HG02798 (cell line): ENCODE measurements around the gene CFAP97D2.
"Not testable (repeated sequence)": the region's sequence is repeated elsewhere in the genome, so short reads cannot be mapped to it uniquely, and the experiment has no call there.

Experiments used
- ATAC-seq: cut with Tn5 transposase; IDR thresholded peaks from one replicate; pipeline ENCODE4 v1.9.1; 2021; ENCODE audit warnings: mild to moderate bottlenecking; ENCODE audit not compliant: unreplicated experiment, poor library complexity

Gene CFAP97D2

DNA sequence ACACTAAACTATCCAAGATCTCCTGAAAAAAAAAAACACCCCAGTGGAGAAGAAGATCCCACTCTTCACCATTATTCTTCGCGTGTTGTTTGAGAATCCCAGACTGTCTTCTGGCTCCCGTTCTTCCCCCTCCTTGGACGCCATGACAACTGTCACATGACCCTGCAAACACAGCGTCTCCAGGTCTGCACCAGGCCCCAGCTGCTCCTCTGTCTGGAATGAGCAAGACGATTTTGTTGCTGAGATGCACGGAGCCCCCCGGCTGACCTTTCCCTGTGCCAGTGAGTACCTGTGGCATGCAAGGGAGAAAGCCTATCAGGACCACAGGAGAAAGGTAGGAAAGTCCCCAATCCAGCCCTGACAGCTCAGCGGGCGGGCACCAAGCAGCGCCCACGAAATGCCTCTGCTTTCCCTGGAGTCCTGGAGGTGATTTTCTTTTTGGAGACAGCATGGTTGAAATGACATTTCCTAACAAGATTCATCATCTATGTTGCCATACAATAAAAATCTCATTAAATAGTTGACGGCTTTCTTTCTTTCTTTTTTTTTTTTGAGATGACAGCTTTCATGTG, at the start of gene CFAP97D2:
Gene CFAP97D2, plus strand, starts transcription at position 171 of the 572 bp plus-strand sequence. Its CDS starts 74 bp downstream, at position 245.
- ATAC-seq, result no peak

DNA sequence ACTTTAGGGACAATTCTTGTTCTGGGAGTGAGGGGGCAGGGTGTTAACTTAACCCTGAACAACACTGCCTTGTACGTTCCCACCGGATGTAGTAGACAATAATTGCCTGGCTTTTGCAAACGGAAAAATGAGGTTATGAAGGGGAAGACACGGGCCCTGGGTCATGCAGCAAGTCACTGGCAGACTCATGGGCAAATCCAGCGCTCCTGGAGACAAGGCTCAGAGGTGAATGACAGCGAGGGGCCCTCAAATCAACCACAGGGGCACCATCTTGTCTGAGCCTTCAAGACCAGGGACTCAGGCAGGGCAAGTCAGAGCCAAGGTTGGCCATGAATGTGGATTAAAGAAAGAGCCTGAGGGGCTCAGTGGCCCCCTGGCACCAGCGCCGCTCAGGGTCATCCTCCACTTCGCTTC, 49.4 kb upstream of the CFAP97D2 start:
- ATAC-seq, result no peak

DNA sequence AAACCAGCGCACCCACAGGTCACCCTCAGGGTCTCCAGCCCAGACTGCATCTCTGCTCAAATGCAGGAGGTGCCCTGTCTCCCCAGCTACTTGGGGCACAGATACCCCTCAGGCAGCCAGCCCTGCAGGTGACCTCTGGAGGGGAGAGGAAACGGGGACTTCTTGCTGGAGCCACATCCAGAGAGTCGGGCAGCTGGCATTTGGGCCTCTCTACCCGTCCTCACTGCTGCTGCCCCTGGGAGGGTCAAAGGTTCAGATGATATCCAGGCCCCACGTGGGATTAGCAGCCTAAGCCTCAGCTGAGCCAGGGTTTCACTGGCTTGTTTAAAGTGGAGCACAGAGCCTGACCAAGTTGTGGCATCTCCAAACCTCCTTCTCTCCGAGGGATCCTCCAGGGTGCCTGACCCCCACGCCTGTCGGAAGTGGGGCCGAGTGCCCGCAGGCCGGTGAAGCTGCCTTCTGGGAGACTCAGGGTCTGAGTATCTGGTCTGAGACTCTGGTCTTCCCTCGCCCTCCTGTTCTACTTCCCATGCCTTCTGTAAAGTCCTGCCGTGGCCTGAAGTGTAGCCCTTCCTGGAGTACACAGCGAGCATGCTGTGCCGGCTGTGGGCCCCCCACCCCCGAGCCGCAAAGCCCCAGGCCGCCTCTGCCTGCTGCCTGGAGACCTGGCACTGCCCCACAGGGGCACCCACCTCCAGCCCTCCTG, 48.8 kb upstream of the CFAP97D2 start:
- no peak for ATAC-seq

DNA sequence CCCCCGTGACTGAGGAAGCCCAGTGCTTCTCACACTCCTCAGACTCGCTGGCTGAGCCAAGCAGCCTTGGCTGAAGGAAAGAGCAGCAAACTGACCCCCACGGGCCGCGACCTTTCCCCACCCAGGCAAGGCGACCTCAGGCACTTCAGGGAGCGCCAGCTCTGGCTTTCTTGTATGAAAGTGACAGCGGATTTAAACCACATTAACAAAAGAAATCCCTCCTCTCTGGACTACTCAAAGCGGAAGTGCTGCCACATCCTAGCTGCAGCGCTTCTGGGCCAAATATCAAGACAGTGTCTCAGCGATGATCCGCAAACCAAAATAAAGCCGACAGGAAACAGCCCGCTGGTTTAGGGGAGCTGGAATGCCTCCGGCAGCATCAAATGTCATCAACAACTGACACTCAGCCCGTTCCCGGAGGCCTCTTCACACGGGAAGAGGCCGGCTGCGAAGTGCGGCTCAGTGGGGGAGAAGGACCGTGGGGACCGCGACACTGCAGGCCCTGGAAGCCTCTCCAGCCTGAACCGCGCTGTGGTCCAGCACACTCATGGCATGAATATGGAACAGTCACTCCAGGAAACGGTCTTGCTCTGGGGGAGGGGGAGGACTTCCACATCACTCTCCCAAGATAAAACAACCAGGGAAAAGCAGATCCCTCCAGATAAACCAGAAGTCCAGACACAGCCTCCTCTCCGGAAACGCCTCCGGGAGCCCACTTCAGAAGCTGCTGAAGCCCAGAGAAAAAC, 48.0 kb upstream of the CFAP97D2 start:
- ATAC-seq, result no peak

DNA sequence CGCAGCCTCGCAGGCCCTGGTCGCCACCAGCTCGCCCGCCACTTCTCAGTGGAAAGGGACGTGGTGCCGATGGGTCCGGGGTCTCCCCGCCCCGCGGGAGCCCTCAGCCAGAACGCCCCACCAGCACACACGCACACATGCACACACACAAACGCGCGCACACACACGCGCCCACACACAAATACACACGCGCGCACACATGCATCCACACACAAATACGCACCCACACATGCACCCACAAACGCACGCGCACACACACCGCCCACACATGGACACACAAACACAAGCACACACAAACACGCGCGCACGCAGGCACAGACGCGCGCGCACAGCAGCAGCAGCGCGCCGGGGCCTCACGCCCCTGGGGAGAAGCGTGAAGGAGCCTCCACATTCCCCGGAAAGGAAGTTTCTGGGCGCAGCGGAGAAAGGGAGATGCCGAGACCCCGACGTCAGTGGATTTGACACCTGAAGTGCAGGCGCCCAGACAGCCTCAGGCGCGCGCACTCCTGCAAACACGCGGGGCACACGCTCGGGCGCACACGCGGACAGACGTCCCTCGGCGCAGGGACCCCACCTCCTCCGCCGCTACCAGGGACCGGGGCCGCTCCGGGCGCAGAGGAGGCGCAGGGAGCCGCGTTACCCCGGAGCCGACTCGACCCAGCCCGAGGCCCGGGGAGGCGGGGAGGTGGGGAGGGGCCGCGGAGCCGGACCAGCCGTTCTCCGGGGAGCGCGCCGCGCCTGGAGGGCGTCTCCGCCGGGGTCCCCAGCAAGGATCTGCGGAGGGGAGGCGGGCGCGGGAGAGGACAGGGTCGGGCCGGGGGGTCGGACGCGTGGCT, 47.3 kb upstream of the CFAP97D2 start:
- peak; percentile 7 for ATAC-seq

DNA sequence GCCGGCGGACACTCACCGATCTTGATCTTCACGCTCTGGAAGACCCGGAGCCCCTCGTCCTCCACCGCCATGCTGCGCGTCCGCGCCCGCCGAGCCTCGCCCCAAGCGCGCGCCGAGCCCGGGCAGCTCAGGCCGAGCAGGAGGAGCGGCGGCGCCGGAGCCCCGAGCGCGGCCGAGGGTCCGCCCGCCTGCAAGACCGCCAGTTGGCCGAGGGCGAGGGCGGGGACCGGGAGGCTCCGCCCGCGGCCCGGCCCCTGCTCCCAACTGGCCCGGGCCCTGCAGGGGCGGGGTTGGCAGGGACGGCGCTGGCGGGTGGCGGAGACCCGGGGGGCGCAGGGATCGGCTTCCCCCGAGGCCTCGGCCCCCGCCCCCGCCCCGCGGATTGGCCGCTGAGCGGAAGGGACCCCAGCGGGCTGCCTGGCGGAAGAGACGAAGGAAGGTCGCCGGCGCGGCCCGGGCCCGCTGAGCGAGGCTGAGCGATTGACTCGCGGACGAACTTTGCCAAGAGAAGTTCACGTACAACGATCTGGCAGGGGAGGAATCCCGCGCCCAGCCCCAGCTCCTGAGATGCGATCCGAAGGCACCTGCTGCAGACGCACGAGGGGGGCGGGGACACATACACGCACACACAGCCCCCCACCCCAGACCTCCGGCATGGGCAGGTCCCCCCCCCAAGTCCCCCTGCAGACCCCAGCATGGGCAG, 46.5 kb upstream of the CFAP97D2 start, which contains the start of gene RASA3:
Gene RASA3, minus strand, starts transcription at position 205 of the 703 bp plus-strand sequence. Its CDS starts 134 bp downstream, at position 71.
- ATAC-seq, result peak; percentile 72

DNA sequence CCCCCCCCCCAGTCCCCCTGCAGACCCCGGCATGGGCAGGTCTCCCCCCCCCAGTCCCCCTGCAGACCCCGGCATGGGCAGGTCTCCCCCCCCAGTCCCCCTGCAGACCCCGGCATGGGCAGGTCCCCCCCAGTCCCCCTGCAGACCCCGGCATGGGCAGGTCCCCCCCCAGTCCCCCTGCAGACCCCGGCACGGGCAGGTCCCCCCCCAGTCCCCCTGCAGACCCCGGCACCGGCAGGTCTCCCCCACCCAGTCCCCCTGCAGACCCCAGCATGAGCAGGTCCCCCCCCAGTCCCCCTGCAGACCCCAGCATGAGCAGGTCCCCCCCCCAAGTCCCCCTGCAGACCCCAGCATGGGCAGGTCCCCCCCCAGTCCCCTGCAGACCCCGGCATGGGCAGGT, 45.9 kb upstream of the CFAP97D2 start:
- ATAC-seq, result not testable (repeated sequence)

DNA sequence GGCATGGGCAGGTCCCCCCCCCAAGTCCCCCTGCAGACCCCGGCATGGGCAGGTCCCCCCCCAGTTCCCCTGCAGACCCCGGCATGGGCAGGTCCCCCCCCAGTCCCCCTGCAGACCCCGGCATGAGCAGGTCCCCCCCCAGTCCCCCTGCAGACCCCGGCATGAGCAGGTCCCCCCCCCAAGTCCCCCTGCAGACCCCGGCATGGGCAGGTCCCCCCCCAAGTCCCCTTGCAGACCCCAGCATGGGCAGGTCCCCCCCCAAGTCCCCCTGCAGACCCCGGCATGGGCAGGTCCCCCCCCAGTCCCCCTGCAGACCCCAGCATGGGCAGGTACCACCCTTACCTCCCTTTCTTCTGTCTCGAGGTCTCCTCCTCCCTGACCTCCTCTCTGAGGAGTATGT, 45.5 kb upstream of the CFAP97D2 start:
- not testable (repeated sequence) for ATAC-seq

DNA sequence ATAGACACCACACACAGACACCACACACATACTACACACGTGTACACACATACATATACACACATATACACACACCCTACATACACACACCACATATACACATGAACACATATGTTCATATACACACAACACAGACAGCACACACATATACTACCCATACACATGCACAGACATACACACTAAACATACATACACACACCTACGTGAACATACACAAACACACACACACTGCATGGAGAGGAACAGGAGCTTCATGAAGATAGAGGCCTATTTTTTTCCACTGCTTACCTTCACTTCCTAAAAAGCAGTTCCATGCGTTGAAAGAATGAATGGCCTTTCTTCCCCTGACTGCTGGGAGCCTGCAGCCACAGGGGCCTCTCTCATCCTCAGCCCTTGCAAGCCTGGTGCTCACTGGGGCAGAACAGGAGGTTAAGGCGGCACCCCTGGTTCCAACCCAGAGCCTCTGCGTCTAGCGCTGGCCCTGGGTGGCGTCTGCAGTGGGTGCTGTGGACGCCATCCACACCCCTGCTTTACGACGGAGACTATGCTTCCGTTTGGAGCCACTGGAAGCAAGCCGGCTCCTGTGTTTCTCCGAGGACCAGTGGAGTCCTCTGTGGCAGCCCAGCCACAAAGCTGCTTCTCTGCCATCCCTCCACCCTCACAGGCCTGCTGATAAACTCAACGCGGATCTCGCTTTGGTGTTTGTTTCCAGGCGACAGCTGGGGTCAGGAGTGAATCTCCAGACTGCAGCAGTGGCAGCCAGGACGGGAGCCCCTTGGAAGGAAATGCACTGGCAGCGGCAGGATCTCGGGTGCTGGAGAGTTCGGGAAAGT, 44.7 kb upstream of the CFAP97D2 start:
- no peak for ATAC-seq

DNA sequence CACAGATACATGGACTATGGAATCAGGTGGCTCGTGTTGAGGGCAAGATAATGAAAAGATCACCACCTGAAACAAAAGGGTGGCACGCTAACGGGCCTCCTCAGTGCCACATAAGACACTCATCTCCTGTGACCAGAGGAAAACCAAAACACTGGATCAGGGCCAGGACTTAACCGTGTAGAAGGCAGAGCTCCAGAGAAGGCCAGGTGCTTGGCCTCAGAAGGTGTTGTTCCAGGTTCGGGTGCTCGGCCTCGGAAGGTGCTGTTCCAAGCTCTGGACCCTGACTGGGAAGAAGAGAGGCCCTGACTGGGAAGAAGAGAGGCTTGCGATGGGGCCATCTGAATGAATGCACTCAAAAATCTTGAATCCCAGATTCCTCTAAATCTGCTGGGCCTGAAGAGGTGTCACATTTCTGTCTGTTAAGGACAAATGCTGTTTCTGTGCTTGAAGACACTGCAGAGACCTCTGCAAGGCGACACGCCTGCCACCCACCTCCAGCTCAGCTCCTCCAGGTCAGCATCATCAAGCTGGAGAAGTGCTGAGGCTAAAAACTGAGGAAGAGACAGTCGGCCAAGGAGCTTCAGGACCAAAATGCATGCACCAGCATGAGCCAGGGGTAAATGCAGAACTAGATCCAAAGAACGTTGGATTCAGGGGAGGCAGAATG, 44.0 kb upstream of the CFAP97D2 start:
- ATAC-seq, result no peak

DNA sequence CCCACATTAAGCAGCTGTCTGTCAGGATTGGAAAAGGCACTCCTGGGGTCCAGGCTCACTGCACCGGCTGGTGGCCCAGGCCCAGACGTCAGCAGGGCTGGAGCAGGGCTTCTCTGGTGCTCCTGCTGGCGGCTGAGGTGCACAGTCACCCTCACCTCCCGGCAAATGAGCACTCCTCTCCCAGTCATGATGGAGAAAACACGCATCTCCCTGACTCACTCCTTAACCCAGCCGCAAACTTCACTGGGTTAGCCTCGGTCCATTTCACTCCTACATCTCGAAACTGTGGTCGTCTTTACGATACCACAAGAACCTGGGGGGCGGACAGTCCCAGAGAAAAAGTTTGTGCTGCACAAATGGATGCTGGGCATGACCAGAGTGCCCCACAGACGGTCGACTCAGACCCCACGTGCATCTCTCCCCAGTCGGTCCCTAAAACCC, 43.3 kb upstream of the CFAP97D2 start:
- no peak for ATAC-seq

DNA sequence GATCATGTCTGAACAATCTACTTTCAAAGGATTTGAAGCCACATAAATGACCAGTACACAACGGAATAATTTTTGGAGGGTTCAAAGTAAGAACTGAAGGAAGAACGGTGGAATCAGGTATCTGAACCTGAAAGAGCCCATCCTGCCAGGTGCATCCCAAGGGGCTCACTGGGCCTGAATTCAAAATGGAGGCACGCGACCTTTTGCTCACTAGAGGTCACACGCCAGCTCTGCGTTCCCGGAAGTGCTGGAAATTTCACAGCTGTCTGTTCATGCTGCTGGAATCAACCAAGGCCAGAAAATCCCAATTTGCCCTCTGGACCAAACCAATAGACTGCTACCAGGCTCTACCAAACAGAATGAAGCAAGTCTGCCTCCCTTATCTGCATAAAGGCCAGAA, 42.5 kb upstream of the CFAP97D2 start:
- no peak for ATAC-seq

DNA sequence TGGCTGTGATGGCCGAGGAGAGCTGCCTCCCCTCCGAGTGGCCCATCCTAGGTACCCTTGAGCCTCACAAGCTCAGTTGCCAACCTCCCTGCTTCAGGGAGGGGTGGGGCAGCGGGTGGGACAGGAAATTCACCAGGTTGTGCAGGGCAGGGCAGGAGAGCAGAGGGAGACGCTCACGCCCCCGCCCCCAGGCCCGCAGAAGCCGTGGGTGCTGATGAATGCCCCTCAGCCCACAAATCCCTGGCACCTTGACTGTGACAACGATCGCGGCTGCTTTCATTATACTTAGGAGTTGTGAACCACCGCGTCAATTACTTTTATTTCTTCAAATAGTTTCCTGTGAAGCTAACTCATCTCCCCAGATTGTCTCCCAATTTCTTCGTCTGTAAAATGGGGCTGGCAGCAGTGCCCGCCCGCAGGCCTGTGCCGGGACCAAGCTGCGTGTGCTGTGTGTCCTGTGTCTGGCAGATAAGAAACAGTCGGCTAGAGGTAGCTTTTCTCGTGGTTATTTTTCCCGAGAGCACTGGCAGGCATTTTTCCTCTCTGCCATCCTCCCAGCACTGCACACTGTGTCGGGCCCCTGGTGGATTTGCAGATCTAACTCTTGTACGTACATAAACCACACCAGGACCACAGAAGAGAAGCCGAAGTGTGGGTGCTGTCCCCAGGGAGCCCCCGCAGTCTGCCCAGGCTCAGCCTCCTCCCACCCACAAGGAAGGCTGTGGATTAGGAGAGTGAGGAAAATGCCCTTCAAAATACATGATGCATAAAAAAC, 38.7 kb upstream of the CFAP97D2 start:
- no peak for ATAC-seq

DNA sequence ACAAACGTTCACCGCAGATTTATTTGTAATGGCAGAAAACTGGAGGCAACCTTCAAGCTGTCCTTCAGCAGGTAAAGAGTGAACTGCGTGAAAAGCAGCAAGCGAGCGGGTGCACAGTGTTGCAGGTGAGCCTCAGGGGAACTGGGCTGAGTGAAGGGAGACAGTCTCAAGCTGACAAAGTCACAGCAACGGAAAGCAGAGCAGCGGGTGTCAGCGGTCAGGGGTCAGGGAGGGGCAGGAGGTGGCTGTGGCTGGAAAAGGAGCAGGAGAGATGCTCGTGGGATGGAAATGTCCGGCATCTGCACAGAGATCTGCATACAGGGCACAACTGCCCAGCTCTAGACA, 38.2 kb upstream of the CFAP97D2 start:
- ATAC-seq, result no peak

DNA sequence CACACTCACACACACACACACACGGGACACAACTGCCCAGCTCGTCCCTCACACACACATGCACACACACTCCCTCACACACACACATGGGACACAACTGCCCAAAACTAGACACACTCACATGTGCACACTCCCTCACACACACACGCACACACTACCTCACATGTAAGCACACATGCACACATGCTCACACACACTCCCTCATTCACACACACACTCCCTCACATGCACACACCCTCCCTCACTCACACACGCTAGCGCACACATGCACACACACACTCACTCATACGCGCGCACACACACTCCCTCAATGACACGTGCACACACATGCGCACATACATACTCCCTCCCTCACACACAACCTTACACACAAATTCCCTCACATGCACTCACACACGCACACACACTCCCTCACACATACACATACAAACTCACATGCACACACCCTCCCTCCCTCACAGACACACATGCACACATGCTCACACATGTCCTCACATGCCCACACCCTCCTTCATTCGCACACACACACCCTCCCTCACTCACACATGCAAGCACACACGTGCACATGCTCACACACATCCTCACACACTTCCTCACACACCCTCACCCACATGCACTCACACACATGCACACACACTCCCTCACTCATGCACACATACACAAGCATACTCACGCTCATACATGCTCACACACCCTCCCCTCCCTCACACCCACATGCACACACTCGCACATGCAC, 37.6 kb upstream of the CFAP97D2 start:
- no peak for ATAC-seq

DNA sequence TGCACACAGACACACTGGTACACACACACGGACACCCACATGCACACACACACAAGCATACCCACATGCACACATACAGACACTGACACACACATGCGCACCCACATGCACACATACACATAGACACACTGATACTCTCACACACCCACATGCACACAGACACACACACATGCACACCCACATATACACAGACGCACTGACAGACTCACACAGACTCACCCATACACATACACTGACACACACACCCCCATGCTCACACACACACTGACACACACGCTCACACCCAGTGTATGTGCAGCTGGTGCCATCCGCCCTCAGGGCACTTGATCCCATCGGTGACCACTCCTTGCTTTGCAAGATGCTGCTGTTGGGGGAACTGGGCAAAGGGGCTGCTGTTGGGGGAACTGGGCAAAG, 36.9 kb upstream of the CFAP97D2 start:
- no peak for ATAC-seq
